Progenitor cell of endocrine pancreas (in vitro differentiated cells): ENCODE results near the gene MAB21L4. TPM values are rescaled to one million over a fixed set of nuclear protein-coding genes. Genes with fewer than 3 reads are reported as not detected.

ENCODE experiments used
- DNase-seq: peaks from one replicate; pipeline ENCODE4 v3.0.0; 2021; ENCODE audit warnings: low spot score; ENCODE audit not compliant: unreplicated experiment
- H3K27ac Mint-ChIP-seq: 2 replicates; pipeline ENCODE4 v1.8.0; 2021; ENCODE audit warnings: mild to moderate bottlenecking, moderate library complexity, mixed read lengths
- H3K27me3 Mint-ChIP-seq: 2 replicates; pipeline ENCODE4 v1.8.0; 2021; ENCODE audit warnings: mixed read lengths
- H3K36me3 Mint-ChIP-seq: 2 replicates; pipeline ENCODE4 v1.8.0; 2022; ENCODE audit warnings: mixed read lengths; ENCODE audit not compliant: insufficient read depth
- H3K4me1 Mint-ChIP-seq: 2 replicates; pipeline ENCODE4 v1.8.0; 2021; ENCODE audit warnings: low read depth, mixed read lengths
- H3K4me3 Mint-ChIP-seq: 2 replicates; pipeline ENCODE4 v1.8.0; 2021; ENCODE audit warnings: low read depth, mild to moderate bottlenecking, moderate library complexity, mixed read lengths
- H3K9me3 Mint-ChIP-seq: 2 replicates; pipeline ENCODE4 v1.8.0; 2021; ENCODE audit warnings: low read depth, mixed read lengths
- CTCF ChIP-seq: fragments of 200-600 bp; sonication (generic); IDR thresholded peaks from one replicate; pipeline ENCODE4 v1.5.0; 2021; ENCODE audit warnings: antibody characterized with exemption, mild to moderate bottlenecking; ENCODE audit not compliant: unreplicated experiment
- total RNA-seq: library from RNA; stranded (reverse); gene quantifications from 2 replicates; pipeline ENCODE4 v1.2.1, GENCODE V29; 2021

Gene MAB21L4
- total RNA-seq, 1 donor from 2014 or later: 9.7 TPM

DNA sequence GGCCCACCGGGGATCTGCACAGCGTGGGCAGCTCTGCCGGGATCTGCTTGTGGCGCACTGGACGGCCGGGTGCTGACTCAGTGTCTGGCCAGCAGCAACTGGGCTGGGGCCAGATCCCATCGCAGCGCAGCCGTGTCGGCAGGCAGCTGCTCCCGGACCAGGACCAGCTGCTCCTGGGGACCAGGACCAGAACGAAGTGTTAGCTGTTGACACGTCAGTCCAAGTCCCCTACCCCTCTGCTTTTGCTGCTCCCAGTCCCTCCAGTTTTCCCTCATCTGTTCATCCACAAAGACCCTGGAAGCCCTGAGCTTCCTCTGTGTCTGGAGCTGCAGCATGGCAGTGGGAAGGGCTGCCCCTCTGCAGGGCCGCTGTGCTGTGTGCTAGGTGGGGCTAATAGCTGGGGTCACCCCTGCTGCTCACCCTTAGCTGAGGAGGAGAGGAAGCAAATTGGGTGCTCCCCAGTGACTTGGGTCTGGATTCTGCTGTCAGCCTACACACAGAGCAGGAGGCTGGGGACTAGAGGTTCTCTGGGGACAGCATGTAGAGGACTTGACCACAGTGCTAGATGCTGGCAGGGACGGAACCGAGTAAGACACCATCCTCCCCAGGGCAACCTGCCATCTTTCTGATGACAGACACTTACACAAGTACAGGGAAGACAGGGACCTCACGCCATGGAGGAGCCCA, 59.0 kb downstream of the MAB21L4 start:
- H3K9me3 Mint-ChIP-seq: no peaks in the 10 kb centered on the region
- TF ChIP-seq CTCF: no peak
- H3K36me3 Mint-ChIP-seq: no peaks in the 10 kb centered on the region
- H3K27ac Mint-ChIP-seq: no peak overlapping the region
- H3K4me3 Mint-ChIP-seq: no peak overlapping the region
- DNase-seq: no peak
- peaks cover 28% of the 10 kb centered on the region for H3K27me3 Mint-ChIP-seq
- no peaks in the 10 kb centered on the region for H3K4me1 Mint-ChIP-seq

Other genes starting within 250 kb of the MAB21L4 start
- not detected in 2 replicates for gene AQP12B, start 213.3 kb downstream of the MAB21L4 start, total RNA-seq
- not detected in 2 replicates for gene AQP12A, start 204.3 kb downstream of the MAB21L4 start, total RNA-seq
- gene KIF1A, start 75.9 kb downstream of the MAB21L4 start, total RNA-seq: 132 and 140 TPM in 2 replicates
- 1.0 and 1.2 TPM in 2 replicates for gene AGXT, start 27.3 kb downstream of the MAB21L4 start, total RNA-seq
- 0.36 and 0.40 TPM in 2 replicates for gene CROCC2, start 10.2 kb upstream of the MAB21L4 start, total RNA-seq
- 2.2 and 2.5 TPM in 2 replicates for gene SNED1, start 102.5 kb upstream of the MAB21L4 start, total RNA-seq
- gene MTERF4, start 206.1 kb upstream of the MAB21L4 start, total RNA-seq: 57.2 and 63.0 TPM in 2 replicates